Keratinocyte (primary cell): ENCODE results near the gene DGKD. TPM values are rescaled to one million over a fixed set of nuclear protein-coding genes. Genes with fewer than 3 reads are reported as not detected.

Experiments used
- DNase-seq: peaks from one replicate; pipeline ENCODE4 v3.0.0-alpha.2; 2011; ENCODE audit warnings: low read depth, missing footprints, low spot score
- FAIRE-seq: peaks from 2 replicates; lab custom pipeline; 2011; peaks lifted over from hg19 to GRCh38; lab: Jason Lieb, UNC
- H2AFZ ChIP-seq: 2 replicates; pipeline ENCODE4 v1.6.0; 2012; ENCODE audit warnings: low read length, control low read depth, inconsistent platforms; ENCODE audit not compliant: control insufficient read depth
- H3K27ac ChIP-seq: 2 replicates; pipeline ENCODE4 v1.5.1; 2011; ENCODE audit warnings: low read length; ENCODE audit not compliant: control insufficient read depth, insufficient read depth
- H3K27me3 ChIP-seq: 3 replicates; pipeline ENCODE4 v1.6.0; 2011; ENCODE audit warnings: low read length; ENCODE audit not compliant: control insufficient read depth, insufficient read depth; ENCODE audit errors: extremely low read depth
- H3K36me3 ChIP-seq, 2 experiments: 2 replicates in 1 of 2; 3 replicates in 1 of 2; pipeline ENCODE4 v1.5.1; 2011; ENCODE audit warnings: low read length in 2 of 2, mild to moderate bottlenecking in 1 of 2; ENCODE audit not compliant: control insufficient read depth in 2 of 2, insufficient read depth in 2 of 2; ENCODE audit errors: extremely low read depth in 1 of 2
- H3K4me1 ChIP-seq: 3 replicates; pipeline ENCODE4 v1.5.1; 2011; ENCODE audit warnings: low read length; ENCODE audit not compliant: control insufficient read depth, insufficient read depth; ENCODE audit errors: extremely low read depth
- H3K4me2 ChIP-seq: 3 replicates; pipeline ENCODE4 v1.6.0; 2011; ENCODE audit warnings: low read depth, low read length; ENCODE audit not compliant: control insufficient read depth, insufficient read depth; ENCODE audit errors: extremely low read depth
- H3K4me3 ChIP-seq, 3 experiments: fragments of 200-600 bp in 1 of 3; sonication (generic) in 1 of 3; 2 replicates in 2 of 3; 3 replicates in 1 of 3; pipeline ENCODE4 v1.5.1; 2011 to 2016; ENCODE audit warnings: low read length in 3 of 3, mild to moderate bottlenecking in 3 of 3, control low read depth in 2 of 3, inconsistent platforms in 1 of 3, low read depth in 1 of 3, mixed read lengths in 1 of 3, mixed run types in 1 of 3, moderate library complexity in 1 of 3; ENCODE audit not compliant: control insufficient read depth in 2 of 3, insufficient read depth in 2 of 3; ENCODE audit errors: extremely low read depth in 1 of 3
- H3K79me2 ChIP-seq: 2 replicates; pipeline ENCODE4 v1.6.0; 2012; ENCODE audit warnings: low read length; ENCODE audit not compliant: control insufficient read depth, insufficient read depth
- H3K9ac ChIP-seq: 3 replicates; pipeline ENCODE4 v1.6.0; 2011; ENCODE audit warnings: low read length; ENCODE audit not compliant: control insufficient read depth, insufficient read depth; ENCODE audit errors: extremely low read depth
- H3K9me1 ChIP-seq: 3 replicates; pipeline ENCODE4 v1.6.0; 2011; ENCODE audit warnings: low read length; ENCODE audit not compliant: control insufficient read depth, insufficient read depth; ENCODE audit errors: extremely low read depth
- H3K9me3 ChIP-seq: 2 replicates; pipeline ENCODE4 v1.5.1; 2012; ENCODE audit warnings: low read depth, low read length; ENCODE audit not compliant: control insufficient read depth
- H4K20me1 ChIP-seq: 3 replicates; pipeline ENCODE4 v1.6.0; 2011; ENCODE audit warnings: low read length; ENCODE audit not compliant: control insufficient read depth, insufficient read depth; ENCODE audit errors: extremely low read depth
- EZH2 ChIP-seq: IDR thresholded peaks from one replicate; pipeline ENCODE4 v1.6.1; 2012; ENCODE audit warnings: inconsistent platforms, mild to moderate bottlenecking, low read length, moderate library complexity
- dilution Hi-C: fragments of 300-500 bp; cut with MboI; formaldehyde crosslinking; loops from one replicate; pipeline ENCODE4 v1.7.0; 2020; ENCODE audit warnings: low sequenced_read_pairs; ENCODE audit not compliant: extremely low pct_ligation_motif_present
- polyA plus RNA-seq, 5 experiments: library from polyadenylated mRNA; depleted of rRNA in 3 of 5; stranded (reverse) in 3 of 5; stranded (forward) in 1 of 5; unstranded in 1 of 5; fragments of >200 nt; gene quantifications; 1 replicate in 1 of 5; 2 replicates in 3 of 5; 3 replicates in 1 of 5; pipeline versions ENCODE4 v1.2.1 to v1.2.3, GENCODE V29; 2011 to 2012; ENCODE audit warnings: missing spikeins in 2 of 5, low read depth in 1 of 5, low replicate concordance in 1 of 5
- TF ChIP-seq, protein P1 (sequence below), 3 experiments: IDR thresholded peaks in 1 of 3; conservative IDR thresholded peaks in 1 of 3; optimal IDR thresholded peaks in 1 of 3; 2 replicates in 2 of 3; 3 replicates in 1 of 3; pipeline versions ENCODE3 to v1.5.1; 2011; ENCODE audit warnings: low read length in 3 of 3, mild to moderate bottlenecking in 3 of 3, moderate library complexity in 2 of 3, control low read depth in 1 of 3, inconsistent platforms in 1 of 3; ENCODE audit not compliant: insufficient read depth in 2 of 3; ENCODE audit errors: extremely low read depth in 1 of 3

Gene DGKD
- polyA plus RNA-seq, 1 donor (not counting 4 experiments of a cell fraction or from before 2014, with no cell fraction given) = 6.1 TPM

DNA sequence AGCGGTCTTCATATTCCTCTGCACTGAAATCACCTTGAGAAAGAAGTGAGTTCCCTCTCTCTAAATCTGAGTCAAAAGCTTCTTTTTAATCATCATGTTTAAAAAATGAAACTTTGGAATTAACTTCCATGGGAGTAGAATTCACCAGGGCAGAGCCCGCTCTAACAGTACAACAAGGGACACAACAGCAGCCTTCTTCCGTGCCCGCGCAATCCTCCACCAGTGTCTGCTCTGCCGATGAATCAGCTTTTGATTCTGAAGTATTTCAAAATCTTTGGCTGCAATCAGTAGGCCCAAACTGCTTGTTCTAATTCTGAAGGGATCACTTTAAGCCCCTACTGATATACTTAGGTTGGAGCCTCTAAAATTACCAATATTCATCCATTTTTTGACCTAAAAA, 135.4 kb downstream of the DGKD start:
- peak; percentile 64 for FAIRE-seq

DNA sequence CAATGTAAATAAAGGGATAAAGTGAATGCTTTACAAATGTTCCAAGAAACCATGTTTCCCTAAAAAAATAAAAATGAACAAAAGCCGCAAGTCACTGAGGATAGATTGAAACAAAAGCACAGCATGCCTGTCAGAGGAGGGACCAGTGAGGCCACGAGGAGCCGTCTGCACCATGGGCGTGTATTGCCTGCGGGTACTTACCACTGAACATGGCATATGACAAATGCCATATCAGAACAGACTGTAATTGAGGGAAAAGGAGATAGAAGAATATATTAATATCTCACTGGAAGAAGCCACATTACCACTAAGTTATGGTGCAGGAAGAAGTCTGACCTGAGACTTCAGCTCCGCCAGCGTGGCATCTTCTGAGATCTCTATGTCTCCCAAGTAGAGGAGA, 136.5 kb downstream of the DGKD start:
- no peaks in the 10 kb centered on the region for H3K9me1 ChIP-seq
- DNase-seq (no peak), FAIRE-seq (no peak)
- no peaks in the 10 kb centered on the region for H3K9me3 ChIP-seq
- TF ChIP-seq, protein P1, sequence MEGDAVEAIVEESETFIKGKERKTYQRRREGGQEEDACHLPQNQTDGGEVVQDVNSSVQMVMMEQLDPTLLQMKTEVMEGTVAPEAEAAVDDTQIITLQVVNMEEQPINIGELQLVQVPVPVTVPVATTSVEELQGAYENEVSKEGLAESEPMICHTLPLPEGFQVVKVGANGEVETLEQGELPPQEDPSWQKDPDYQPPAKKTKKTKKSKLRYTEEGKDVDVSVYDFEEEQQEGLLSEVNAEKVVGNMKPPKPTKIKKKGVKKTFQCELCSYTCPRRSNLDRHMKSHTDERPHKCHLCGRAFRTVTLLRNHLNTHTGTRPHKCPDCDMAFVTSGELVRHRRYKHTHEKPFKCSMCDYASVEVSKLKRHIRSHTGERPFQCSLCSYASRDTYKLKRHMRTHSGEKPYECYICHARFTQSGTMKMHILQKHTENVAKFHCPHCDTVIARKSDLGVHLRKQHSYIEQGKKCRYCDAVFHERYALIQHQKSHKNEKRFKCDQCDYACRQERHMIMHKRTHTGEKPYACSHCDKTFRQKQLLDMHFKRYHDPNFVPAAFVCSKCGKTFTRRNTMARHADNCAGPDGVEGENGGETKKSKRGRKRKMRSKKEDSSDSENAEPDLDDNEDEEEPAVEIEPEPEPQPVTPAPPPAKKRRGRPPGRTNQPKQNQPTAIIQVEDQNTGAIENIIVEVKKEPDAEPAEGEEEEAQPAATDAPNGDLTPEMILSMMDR (optimal IDR thresholded peaks at IDR 0.05 in 1 of 3, IDR thresholded peaks at IDR 0.05 in 1 of 3, conservative IDR thresholded peaks at IDR 0.05 in 1 of 3; ENCODE audit: extremely low read depth in 1 of 3, insufficient read depth in 2 of 3, low read length in 3 of 3) = no peak
- no peak for TF ChIP-seq EZH2
- peak overlapping the region; percentile 96 for H3K27ac ChIP-seq
- H3K4me2 ChIP-seq = peak overlapping the region; percentile 73
- peak overlapping the region; percentile 65 for H3K9ac ChIP-seq
- no peaks in the 10 kb centered on the region for H3K27me3 ChIP-seq
- H4K20me1 ChIP-seq = no peaks in the 10 kb centered on the region
- H3K36me3 ChIP-seq = peaks cover 0 to 6% of the 10 kb centered on the region in 2 experiments
- no peak overlapping the region for H2AFZ ChIP-seq
- dilution Hi-C loops = no loop called here
- peak overlapping the region in 1 of 3 experiments; percentile 28 for H3K4me3 ChIP-seq
- peaks cover 78% of the 10 kb centered on the region for H3K4me1 ChIP-seq
- no peaks in the 10 kb centered on the region for H3K79me2 ChIP-seq

More for the DNA sequence above, 135.4 kb downstream of the DGKD start:
- H3K27ac ChIP-seq = peak overlapping the region; percentile 96
- dilution Hi-C loops = no loop called here
- H3K36me3 ChIP-seq = peaks cover 3 to 9% of the 10 kb centered on the region in 2 experiments
- no peak for TF ChIP-seq EZH2
- TF ChIP-seq, protein P1 (optimal IDR thresholded peaks at IDR 0.05 in 1 of 3, IDR thresholded peaks at IDR 0.05 in 1 of 3, conservative IDR thresholded peaks at IDR 0.05 in 1 of 3; ENCODE audit: extremely low read depth in 1 of 3, insufficient read depth in 2 of 3, low read length in 3 of 3) = no peak
- H3K79me2 ChIP-seq = no peaks in the 10 kb centered on the region
- H3K27me3 ChIP-seq = no peaks in the 10 kb centered on the region
- H3K4me3 ChIP-seq = no peak overlapping the region
- H3K4me2 ChIP-seq = peak overlapping the region; percentile 7
- peaks cover 81% of the 10 kb centered on the region for H3K4me1 ChIP-seq
- no peaks in the 10 kb centered on the region for H3K9me1 ChIP-seq
- no peak for DNase-seq
- no peak overlapping the region for H2AFZ ChIP-seq
- H3K9ac ChIP-seq = peak overlapping the region; percentile 22
- no peaks in the 10 kb centered on the region for H3K9me3 ChIP-seq
- no peaks in the 10 kb centered on the region for H4K20me1 ChIP-seq
